Tibial nerve (tissue), 4 donors: ENCODE data around the gene PAX8.

Source experiments
- CTCF ChIP-seq, 5 experiments: fragments of 200-600 bp in 3 of 5; fragments of 450-650 bp in 2 of 5; sonication (generic) in 3 of 5; IDR thresholded peaks; one replicate each; pipeline ENCODE4 v1.5.1; 2016 to 2019; ENCODE audit warnings: antibody characterized with exemption in 5 of 5, mild to moderate bottlenecking in 3 of 5, moderate library complexity in 2 of 5
- EP300 ChIP-seq, 2 donors: sonication (generic); formaldehyde crosslinking; IDR thresholded peaks; one replicate each; pipeline ENCODE4 v1.6.1; 2017; ENCODE audit warnings: antibody characterized with exemption in 2 of 2, mild to moderate bottlenecking in 1 of 2
- POLR2A ChIP-seq, 2 donors: fragments of 450-650 bp; IDR thresholded peaks; one replicate each; pipeline ENCODE4 v1.6.1; 2017; ENCODE audit warnings: antibody characterized with exemption in 2 of 2, mild to moderate bottlenecking in 2 of 2, moderate library complexity in 2 of 2

GRCh38 chr2:113324684-113325160, 46.0 kb upstream of the PAX8 start:
- TF ChIP-seq CTCF (IDR thresholded peaks at IDR 0.05) (no peak), EP300 (IDR thresholded peaks at IDR 0.05) (no peak), POLR2A (IDR thresholded peaks at IDR 0.05) (no peak)
